ENCODE results near the gene ASPG. TPM values are rescaled to one million over a fixed set of nuclear protein-coding genes. Genes with fewer than 3 reads are reported as not detected.

Gene ASPG
- total RNA-seq, 2 experiments from 2014 or later = not detected

GRCh38 chr14:104146651-104147345, 61.3 kb downstream of the ASPG start:
- H2AFZ ChIP-seq (ENCODE audit: low read length) = no peak overlapping the region
- no peaks in the 10 kb centered on the region for H3K4me1 ChIP-seq (ENCODE audit: insufficient read depth, low read length, poor library complexity, severe bottlenecking)
- H3K4me3 ChIP-seq (ENCODE audit: low read depth, low read length, poor library complexity, severe bottlenecking) = no peak overlapping the region
- H4K20me1 ChIP-seq (ENCODE audit: insufficient read depth, low read length) = no peaks in the 10 kb centered on the region
- CTCF ChIA-PET (ENCODE audit: unreplicated experiment) = no interaction called here
- H3K4me2 ChIP-seq (ENCODE audit: low read length) = no peak overlapping the region
- DNase-seq (ENCODE audit: low spot score) = no peak
- BruUV-seq (replicated peaks) = no TSS peak
- H3K27ac ChIP-seq (ENCODE audit: low read depth, low read length, poor library complexity, severe bottlenecking) = no peak overlapping the region
- intact Hi-C loops (cut with micrococcal nuclease; ENCODE audit: unreplicated experiment) = no loop called here
- TF ChIP-seq CTCF (conservative IDR thresholded peaks at IDR 0.05; ENCODE audit: low read length) = no peak
- no peak for TF ChIP-seq EZH2phosphoT487 (IDR thresholded peaks at IDR 0.05; ENCODE audit: borderline replicate concordance, low read depth, low read length)
- POLR2A ChIA-PET = no interaction called here
- no peaks in the 10 kb centered on the region for H3K9me2 ChIP-seq (ENCODE audit: insufficient read depth, low read length)
- no peaks in the 10 kb centered on the region for H3K9me3 ChIP-seq (ENCODE audit: low read length)
- no peaks in the 10 kb centered on the region for H3K36me3 ChIP-seq (ENCODE audit: insufficient read depth, low read length)
- H3K79me2 ChIP-seq (ENCODE audit: insufficient read depth, low read depth, low read length) = no peaks in the 10 kb centered on the region

DNA sequence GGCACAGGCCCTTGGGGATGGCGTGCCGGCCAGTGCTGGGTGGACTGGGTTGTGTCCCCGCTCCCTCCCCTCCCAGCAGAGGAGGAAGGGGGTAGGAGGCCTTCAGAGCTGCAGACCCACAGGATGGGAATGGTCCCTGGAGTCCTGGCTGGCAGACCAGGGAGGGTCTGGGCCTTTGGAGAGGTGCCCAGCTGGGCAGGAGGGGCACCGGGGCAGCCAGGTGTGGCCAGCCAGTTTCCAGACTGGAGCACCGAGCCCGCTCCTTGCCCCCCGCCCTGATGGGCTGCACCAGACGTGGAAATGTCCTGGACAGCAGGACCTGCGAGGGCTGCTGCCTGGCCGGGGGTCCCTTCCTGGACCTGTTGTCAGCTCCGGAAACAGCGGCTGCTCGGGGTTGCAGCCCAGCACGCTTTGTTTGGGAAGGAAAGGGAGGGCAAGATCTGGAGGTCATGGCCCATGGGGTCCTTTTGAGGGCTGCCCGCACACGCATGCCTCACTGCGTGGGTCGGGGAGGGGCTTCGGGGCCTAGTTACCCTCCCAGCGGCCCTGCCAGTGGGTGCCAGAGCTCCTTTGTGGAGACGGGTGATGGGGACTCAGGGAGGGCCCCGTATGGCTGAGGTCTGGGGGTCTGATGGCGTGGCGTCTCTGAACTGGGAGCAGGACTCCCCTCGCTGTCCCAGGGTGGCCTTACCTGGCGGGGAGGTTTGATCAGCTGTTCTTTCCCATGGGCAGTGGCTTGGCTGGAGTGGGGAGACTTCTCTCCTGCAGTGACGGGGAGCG, 62.0 kb downstream of the ASPG start:
- Histone ChIP-seq H3K27ac (ENCODE audit: low read depth, low read length, poor library complexity, severe bottlenecking) (no peak overlapping the region), H2AFZ (ENCODE audit: low read length) (no peak overlapping the region), H3K79me2 (ENCODE audit: insufficient read depth, low read depth, low read length) (no peaks in the 10 kb centered on the region), H3K9me2 (ENCODE audit: insufficient read depth, low read length) (no peaks in the 10 kb centered on the region), H3K4me1 (ENCODE audit: insufficient read depth, low read length, poor library complexity, severe bottlenecking) (no peaks in the 10 kb centered on the region), H3K9me3 (ENCODE audit: low read length) (no peaks in the 10 kb centered on the region), H4K20me1 (ENCODE audit: insufficient read depth, low read length) (no peaks in the 10 kb centered on the region), H3K4me2 (ENCODE audit: low read length) (no peak overlapping the region), H3K36me3 (ENCODE audit: insufficient read depth, low read length) (no peaks in the 10 kb centered on the region), H3K4me3 (ENCODE audit: low read depth, low read length, poor library complexity, severe bottlenecking) (no peak overlapping the region)
- no peak for TF ChIP-seq CTCF (conservative IDR thresholded peaks at IDR 0.05; ENCODE audit: low read length)
- no peak for TF ChIP-seq EZH2phosphoT487 (IDR thresholded peaks at IDR 0.05; ENCODE audit: borderline replicate concordance, low read depth, low read length)
- ChIA-PET POLR2A (no interaction called here), CTCF (ENCODE audit: unreplicated experiment) (no interaction called here)
- DNase-seq (ENCODE audit: low spot score) = no peak
- BruUV-seq (replicated peaks) = no TSS peak
- intact Hi-C loops (cut with micrococcal nuclease; ENCODE audit: unreplicated experiment) = no loop called here

Data from OCI-LY7 (cell line).